ENCODE data around the gene CERCAM.

CERCAM gene

GRCh38 chr9:128420651-128421481, at the start of gene CERCAM:
Gene CERCAM, plus strand, starts transcription at chr9:128420857. Its CDS starts 21 bp downstream, at chr9:128420878.
- DNase-seq (ENCODE audit: low read depth), result peak; percentile 18

GRCh38 chr9:128371630-128372117, 49.0 kb upstream of the CERCAM start:
- no peak for DNase-seq (ENCODE audit: low read depth)

- DNase-seq (ENCODE audit: low read depth), result no peak
Observed at GRCh38 chr9:128372188-128372641, 48.4 kb upstream of the CERCAM start.

GRCh38 chr9:128372784-128373183, 47.9 kb upstream of the CERCAM start:
- DNase-seq (ENCODE audit: low read depth), result no peak

- DNase-seq (ENCODE audit: low read depth), result no peak
Observed at GRCh38 chr9:128374221-128374675, 46.4 kb upstream of the CERCAM start.

- DNase-seq (ENCODE audit: low read depth), result no peak
Observed at GRCh38 chr9:128375865-128376264, 44.8 kb upstream of the CERCAM start.

GRCh38 chr9:128382261-128382660, 38.4 kb upstream of the CERCAM start:
- no peak for DNase-seq (ENCODE audit: low read depth)

- DNase-seq (ENCODE audit: low read depth), result no peak
Observed at GRCh38 chr9:128383007-128383753, 37.5 kb upstream of the CERCAM start.

GRCh38 chr9:128383791-128384190, 36.9 kb upstream of the CERCAM start:
- DNase-seq (ENCODE audit: low read depth), result no peak

- DNase-seq (ENCODE audit: low read depth), result no peak
Observed at GRCh38 chr9:128384801-128385495, 35.7 kb upstream of the CERCAM start.

- DNase-seq (ENCODE audit: low read depth), result no peak
Observed at GRCh38 chr9:128385496-128386460, 34.9 kb upstream of the CERCAM start.

- DNase-seq (ENCODE audit: low read depth), result no peak
Observed at GRCh38 chr9:128388150-128388549, 32.5 kb upstream of the CERCAM start.

- DNase-seq (ENCODE audit: low read depth), result no peak
Observed at GRCh38 chr9:128389395-128390149, 31.1 kb upstream of the CERCAM start.

- no peak for DNase-seq (ENCODE audit: low read depth)
Observed at GRCh38 chr9:128390150-128390812, 30.4 kb upstream of the CERCAM start.

- no peak for DNase-seq (ENCODE audit: low read depth)
Observed at GRCh38 chr9:128390813-128391711, 29.6 kb upstream of the CERCAM start.

GRCh38 chr9:128391956-128392301, 28.7 kb upstream of the CERCAM start:
- no peak for DNase-seq (ENCODE audit: low read depth)

- DNase-seq (ENCODE audit: low read depth), result no peak
Observed at GRCh38 chr9:128392302-128393144, 28.1 kb upstream of the CERCAM start.
